OCI-LY1 (cell line): ENCODE measurements around the gene EPHA4.

Experiments
- H2AFZ ChIP-seq: fragments of 200-600 bp; sonication (generic), shearing (Covaris generic); 2 replicates; pipeline ENCODE4 v1.6.0; 2014; ENCODE audit warnings: antibody characterized with exemption, mild to moderate bottlenecking, low read length
- H3F3A ChIP-seq: fragments of 200-600 bp; sonication (generic), shearing (Covaris generic); 2 replicates; pipeline ENCODE4 v1.6.0; 2014; ENCODE audit warnings: mild to moderate bottlenecking, antibody characterized with exemption, low read length, moderate library complexity; ENCODE audit not compliant: insufficient read depth
- H3K27ac ChIP-seq: fragments of 200-600 bp; sonication (generic); 2 replicates; pipeline ENCODE4 v1.5.1; 2014; ENCODE audit warnings: low read length, mixed run types, mild to moderate bottlenecking, low read depth; ENCODE audit not compliant: poor library complexity, severe bottlenecking
- H3K27me3 ChIP-seq: fragments of 200-600 bp; sonication (generic); 2 replicates; pipeline ENCODE4 v1.6.0; 2014; ENCODE audit warnings: antibody characterized with exemption, mild to moderate bottlenecking, low read length, moderate library complexity; ENCODE audit not compliant: insufficient read depth
- H3K36me3 ChIP-seq: fragments of 200-600 bp; sonication (generic); 2 replicates; pipeline ENCODE4 v1.6.1; 2014; ENCODE audit warnings: mild to moderate bottlenecking, antibody characterized with exemption, low read length, moderate library complexity, mixed read lengths; ENCODE audit not compliant: insufficient read depth
- H3K4me1 ChIP-seq: fragments of 200-600 bp; sonication (generic); 2 replicates; pipeline ENCODE4 v1.5.1; 2014; ENCODE audit warnings: mild to moderate bottlenecking, low read length, moderate library complexity; ENCODE audit not compliant: insufficient read depth, severe bottlenecking
- H3K4me2 ChIP-seq: fragments of 200-600 bp; sonication (generic), shearing (Covaris generic); 2 replicates; pipeline ENCODE4 v1.6.1; 2014; ENCODE audit warnings: low read length
- H3K4me3 ChIP-seq: fragments of 200-600 bp; sonication (generic); 2 replicates; pipeline ENCODE4 v1.5.1; 2014; ENCODE audit warnings: low read length, low read depth, mild to moderate bottlenecking, mixed read lengths; ENCODE audit not compliant: poor library complexity, severe bottlenecking
- H3K79me2 ChIP-seq: fragments of 200-600 bp; shearing (Covaris generic); 2 replicates; pipeline ENCODE4 v1.6.1; 2016; ENCODE audit warnings: mixed run types, low read length, mixed read lengths; ENCODE audit not compliant: insufficient read depth
- H3K9ac ChIP-seq: fragments of 200-600 bp; sonication (generic), shearing (Covaris generic); 2 replicates; pipeline ENCODE4 v1.6.1; 2014; ENCODE audit warnings: mild to moderate bottlenecking, low read length, mixed read lengths
- H3K9me2 ChIP-seq: fragments of 200-600 bp; sonication (generic), shearing (Covaris generic); 2 replicates; pipeline ENCODE4 v1.6.1; 2014; ENCODE audit warnings: low read depth, mild to moderate bottlenecking, low read length, mixed read lengths
- H3K9me3 ChIP-seq: fragments of 200-600 bp; shearing (Covaris generic); 2 replicates; pipeline ENCODE4 v1.6.1; 2014; ENCODE audit warnings: low read length, mixed read lengths
- H4K20me1 ChIP-seq: fragments of 200-600 bp; sonication (generic), shearing (Covaris generic); 2 replicates; pipeline ENCODE4 v1.6.0; 2016; ENCODE audit warnings: mild to moderate bottlenecking, low read length; ENCODE audit not compliant: insufficient read depth
- CTCF ChIP-seq: fragments of 200-600 bp; sonication (generic), shearing (Covaris generic); IDR thresholded peaks from 2 replicates; pipeline ENCODE4 v1.5.1; 2017; ENCODE audit warnings: mild to moderate bottlenecking, antibody characterized with exemption, low read length, moderate library complexity, mixed read lengths
- EZH2 ChIP-seq: fragments of 200-600 bp; sonication (generic), shearing (Covaris generic); IDR thresholded peaks from 2 replicates; pipeline ENCODE4 v1.8.0; 2017; ENCODE audit warnings: borderline replicate concordance, mixed run types, mild to moderate bottlenecking, antibody characterized with exemption, low read length, moderate library complexity, mixed read lengths

The EPHA4 gene

GRCh38 chr2:221501883-221502269 lies 70.2 kb downstream of the EPHA4 start:
- no peaks in the 10 kb centered on the region for H3K27me3 ChIP-seq
- no peaks in the 10 kb centered on the region for H4K20me1 ChIP-seq
- H3F3A ChIP-seq: no peaks in the 10 kb centered on the region
- H3K4me2 ChIP-seq: no peak overlapping the region
- no peaks in the 10 kb centered on the region for H3K79me2 ChIP-seq
- H3K4me3 ChIP-seq: no peak overlapping the region
- H3K27ac ChIP-seq: no peak overlapping the region
- H3K4me1 ChIP-seq: no peaks in the 10 kb centered on the region
- H3K9me3 ChIP-seq: no peaks in the 10 kb centered on the region
- TF ChIP-seq EZH2 (no peak), CTCF (no peak)
- no peak overlapping the region for H2AFZ ChIP-seq
- H3K36me3 ChIP-seq: no peaks in the 10 kb centered on the region
- no peaks in the 10 kb centered on the region for H3K9me2 ChIP-seq
- H3K9ac ChIP-seq: no peak overlapping the region

GRCh38 chr2:221501210-221501882 lies 70.8 kb downstream of the EPHA4 start:
- Histone ChIP-seq H3K27ac (no peak overlapping the region), H3K4me2 (no peak overlapping the region), H3K27me3 (no peaks in the 10 kb centered on the region), H3K9ac (no peak overlapping the region), H2AFZ (no peak overlapping the region), H3F3A (no peaks in the 10 kb centered on the region), H3K9me2 (no peaks in the 10 kb centered on the region), H3K4me3 (no peak overlapping the region), H3K79me2 (no peaks in the 10 kb centered on the region), H4K20me1 (no peaks in the 10 kb centered on the region), H3K9me3 (no peaks in the 10 kb centered on the region), H3K4me1 (no peaks in the 10 kb centered on the region), H3K36me3 (no peaks in the 10 kb centered on the region)
- TF ChIP-seq CTCF: no peak
- TF ChIP-seq EZH2: no peak

GRCh38 chr2:221500501-221501209 lies 71.4 kb downstream of the EPHA4 start:
- Histone ChIP-seq H3F3A (no peaks in the 10 kb centered on the region), H3K4me2 (no peak overlapping the region), H3K27me3 (no peaks in the 10 kb centered on the region), H3K79me2 (no peaks in the 10 kb centered on the region), H3K9ac (no peak overlapping the region), H3K9me2 (no peaks in the 10 kb centered on the region), H4K20me1 (no peaks in the 10 kb centered on the region), H3K4me3 (no peak overlapping the region), H3K9me3 (no peaks in the 10 kb centered on the region), H3K27ac (no peak overlapping the region), H3K4me1 (no peaks in the 10 kb centered on the region), H2AFZ (no peak overlapping the region), H3K36me3 (no peaks in the 10 kb centered on the region)
- TF ChIP-seq CTCF: no peak
- no peak for TF ChIP-seq EZH2
